Erythroblast (primary cell): ENCODE results near the gene GNG2.
A peak's percentile ranks its signal among the peaks of the same experiment; 100 is the strongest.

Source experiments
- GATA1 ChIP-seq: IDR thresholded peaks from 2 replicates; pipeline ENCODE4 v1.6.1; 2011; ENCODE audit warnings: low read depth, mild to moderate bottlenecking, control low read depth, low read length, moderate library complexity
- POLR2A ChIP-seq: IDR thresholded peaks from 2 replicates; pipeline ENCODE4 v1.6.1; 2011; ENCODE audit warnings: mild to moderate bottlenecking, low read length

DNA sequence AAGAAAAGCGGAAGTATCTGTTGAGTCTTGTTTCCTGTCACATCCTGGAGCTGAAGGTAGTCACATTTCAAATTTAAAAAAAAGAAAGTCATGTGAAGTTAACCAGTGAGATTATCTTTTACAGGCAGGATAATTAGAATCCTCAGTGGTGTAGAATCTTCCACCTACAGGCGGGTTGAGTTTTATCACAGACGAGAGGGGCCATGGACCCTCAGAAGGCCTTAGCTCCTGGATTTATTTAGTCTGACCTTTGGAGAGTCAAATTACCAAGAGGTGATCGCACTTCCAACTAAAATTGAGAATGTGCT is 13.0 kb upstream of the GNG2 start:
- TF ChIP-seq POLR2A (peak; percentile 3), GATA1 (no peak)
